LoVo (cell line): Measurements from ENCODE around the gene SULT6B1.
A peak's percentile ranks its signal among the peaks of the same experiment; 100 is the strongest.

Source experiments
- DNase-seq: peaks from one replicate; pipeline ENCODE4 v3.0.0-alpha.2; 2016; ENCODE audit warnings: low spot score

SULT6B1 gene

DNA sequence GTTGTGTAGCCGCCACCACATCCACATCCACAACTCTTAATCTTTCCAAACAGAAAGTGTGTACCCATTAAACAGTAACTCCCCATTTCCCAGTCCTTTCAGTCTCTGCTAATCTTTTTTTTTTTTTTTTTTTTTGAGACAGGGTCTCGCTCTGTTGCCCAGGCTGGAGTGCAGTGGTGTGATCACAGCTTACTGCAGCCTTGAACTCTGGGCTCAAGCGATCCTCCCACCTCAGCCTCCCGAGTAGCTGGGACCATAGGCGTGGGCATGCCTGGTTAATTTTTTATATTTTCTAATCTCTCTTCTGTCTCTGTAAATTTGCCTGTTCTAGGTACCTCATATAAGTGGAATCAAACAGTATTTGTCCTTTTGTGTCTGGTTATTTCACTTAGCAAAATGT, 35.2 kb downstream of the SULT6B1 start:
- no peak for DNase-seq

- peak; percentile 10 for DNase-seq
Observed at GRCh38 chr2:37149626-37150322, 38.7 kb downstream of the SULT6B1 start.

DNA sequence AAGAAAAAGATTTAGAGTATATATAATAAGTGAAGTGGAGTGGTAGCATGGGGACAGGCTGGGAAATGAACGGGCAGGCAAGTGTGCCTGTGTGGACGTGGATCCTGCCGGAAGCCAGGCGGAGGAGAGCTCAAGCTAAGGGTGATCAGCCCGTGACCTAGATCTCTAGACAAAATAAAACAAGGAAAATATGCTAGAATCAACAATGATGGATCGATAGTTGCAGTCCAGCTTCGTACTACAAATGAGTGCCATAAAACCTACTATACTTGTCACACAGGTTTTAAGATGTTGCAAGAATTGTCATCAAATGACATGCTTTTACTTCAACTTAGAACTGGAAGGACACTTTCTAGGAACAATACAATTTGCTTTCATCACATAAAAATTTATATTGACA, 40.1 kb downstream of the SULT6B1 start:
- no peak for DNase-seq

- no peak for DNase-seq
Observed at GRCh38 chr2:37146062-37146461, 42.4 kb downstream of the SULT6B1 start.

DNA sequence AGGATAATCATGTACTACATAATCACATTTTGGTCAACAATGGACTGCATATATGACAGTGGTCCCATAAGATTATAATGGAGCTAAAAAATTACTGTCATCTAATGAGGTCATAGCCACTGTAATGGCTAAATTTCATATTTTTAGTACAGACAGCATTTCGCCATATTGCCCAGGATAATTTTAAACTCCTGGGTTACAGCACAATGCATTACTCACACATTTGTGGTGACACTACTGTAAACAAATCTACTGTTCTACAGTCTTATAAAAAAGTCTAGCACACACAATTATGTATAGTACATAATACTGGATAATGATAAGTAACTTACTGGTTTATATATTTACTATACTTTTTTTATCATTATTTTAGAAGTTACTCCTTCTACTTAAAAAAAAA, 44.5 kb downstream of the SULT6B1 start:
- no peak for DNase-seq

DNA sequence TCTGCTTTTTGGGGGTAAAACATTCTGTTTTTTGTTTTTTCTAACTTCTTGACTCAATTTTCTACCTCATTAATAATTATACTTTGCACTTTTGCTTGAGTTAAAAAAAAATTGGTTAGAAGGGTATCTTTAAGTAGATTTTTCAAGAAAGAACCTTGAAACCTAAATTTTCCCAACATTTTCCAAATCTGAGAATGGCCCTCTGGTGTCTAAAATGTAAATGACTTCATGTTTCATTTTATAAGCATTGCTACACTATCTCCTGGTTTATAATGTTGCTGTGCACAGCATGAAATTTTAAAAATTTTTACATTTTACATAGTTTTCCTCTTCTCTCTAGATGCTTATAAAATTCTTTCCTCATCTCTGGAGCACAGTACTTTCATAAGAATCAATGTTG, 45.9 kb downstream of the SULT6B1 start:
- DNase-seq, result no peak

- DNase-seq, result no peak
Observed at GRCh38 chr2:37132914-37133313, 55.6 kb downstream of the SULT6B1 start.

- DNase-seq, result no peak
Observed at GRCh38 chr2:37125416-37125815, 63.1 kb downstream of the SULT6B1 start.

DNA sequence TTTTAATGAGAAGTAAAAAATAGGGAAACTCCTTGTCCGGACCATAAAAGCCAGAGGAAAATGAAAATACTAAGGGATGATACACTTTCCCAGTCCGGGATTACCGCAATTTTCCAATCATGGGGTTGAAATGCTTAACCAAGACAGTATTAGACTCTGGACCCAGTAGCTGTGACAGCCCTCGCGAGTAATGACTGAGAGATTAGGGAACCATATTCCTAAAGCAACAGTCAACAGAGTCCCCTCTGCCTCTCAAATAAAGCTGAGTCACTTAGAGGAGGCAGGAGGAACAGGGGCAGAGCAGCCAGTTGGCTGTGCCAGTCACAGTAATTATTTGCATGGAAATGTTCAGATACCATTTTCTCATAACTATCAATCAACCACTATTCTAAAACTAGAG, 69.3 kb downstream of the SULT6B1 start:
- DNase-seq, result no peak
